ENCODE data around the gene GSTA4.

DNA sequence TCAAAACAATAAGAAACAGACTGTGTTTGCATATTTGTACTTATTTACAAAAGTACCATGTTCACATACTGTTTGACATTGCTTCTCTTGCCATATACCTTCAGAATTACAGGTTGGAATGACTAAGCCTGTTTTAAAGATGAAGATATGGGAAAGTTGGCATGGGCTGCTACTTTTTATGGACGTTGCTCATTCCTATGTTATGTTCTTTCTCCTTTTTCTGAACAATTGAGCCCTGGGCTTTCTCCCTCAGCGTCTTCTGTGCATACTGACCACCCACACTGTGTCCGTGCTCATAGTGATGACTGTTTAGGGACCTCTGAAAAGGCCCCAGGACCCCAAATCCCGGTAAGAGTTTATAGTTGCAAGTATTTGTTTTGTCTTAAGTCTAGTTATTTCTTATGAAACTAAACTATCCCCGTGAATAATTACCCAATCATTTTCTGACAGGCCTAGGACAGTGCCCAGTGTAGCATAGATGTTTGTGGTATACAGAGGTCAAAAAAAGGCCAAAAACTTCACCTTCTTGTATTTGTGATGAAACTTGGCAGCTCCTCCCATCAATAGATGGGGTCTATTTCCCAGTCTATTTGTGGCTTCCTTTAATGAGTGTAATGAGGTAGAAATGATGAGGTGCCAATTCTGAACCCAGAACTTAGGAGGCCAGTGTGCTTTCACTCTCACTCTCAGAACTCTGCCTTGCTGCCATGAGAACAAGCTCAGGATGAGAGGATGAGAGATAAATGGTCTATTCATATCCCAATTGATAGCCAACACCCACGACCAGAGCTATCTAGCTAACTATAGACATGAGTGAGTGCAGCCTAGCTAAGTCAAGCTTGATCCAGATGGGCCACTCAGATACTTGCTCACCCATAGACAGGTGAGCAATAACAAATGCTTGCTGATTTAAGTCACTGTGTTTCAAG, 40.9 kb downstream of the GSTA4 start:
- TF ChIP-seq, protein P1, sequence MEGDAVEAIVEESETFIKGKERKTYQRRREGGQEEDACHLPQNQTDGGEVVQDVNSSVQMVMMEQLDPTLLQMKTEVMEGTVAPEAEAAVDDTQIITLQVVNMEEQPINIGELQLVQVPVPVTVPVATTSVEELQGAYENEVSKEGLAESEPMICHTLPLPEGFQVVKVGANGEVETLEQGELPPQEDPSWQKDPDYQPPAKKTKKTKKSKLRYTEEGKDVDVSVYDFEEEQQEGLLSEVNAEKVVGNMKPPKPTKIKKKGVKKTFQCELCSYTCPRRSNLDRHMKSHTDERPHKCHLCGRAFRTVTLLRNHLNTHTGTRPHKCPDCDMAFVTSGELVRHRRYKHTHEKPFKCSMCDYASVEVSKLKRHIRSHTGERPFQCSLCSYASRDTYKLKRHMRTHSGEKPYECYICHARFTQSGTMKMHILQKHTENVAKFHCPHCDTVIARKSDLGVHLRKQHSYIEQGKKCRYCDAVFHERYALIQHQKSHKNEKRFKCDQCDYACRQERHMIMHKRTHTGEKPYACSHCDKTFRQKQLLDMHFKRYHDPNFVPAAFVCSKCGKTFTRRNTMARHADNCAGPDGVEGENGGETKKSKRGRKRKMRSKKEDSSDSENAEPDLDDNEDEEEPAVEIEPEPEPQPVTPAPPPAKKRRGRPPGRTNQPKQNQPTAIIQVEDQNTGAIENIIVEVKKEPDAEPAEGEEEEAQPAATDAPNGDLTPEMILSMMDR (optimal IDR thresholded peaks at IDR 0.05 in 1 of 3, IDR thresholded peaks at IDR 0.05 in 1 of 3, conservative IDR thresholded peaks at IDR 0.05 in 1 of 3; ENCODE audit: extremely low read depth in 1 of 3, insufficient read depth in 2 of 3, low read length in 3 of 3): no peak
- no peak for TF ChIP-seq EZH2 (IDR thresholded peaks at IDR 0.05; ENCODE audit: low read length)

Measured in keratinocyte (primary cell).